SH-SY5Y (cell line): ENCODE measurements around the gene CSNK1G2.

Experiments
- GATA2 ChIP-seq: IDR thresholded peaks from 2 replicates; pipeline ENCODE4 v1.6.1; 2011; ENCODE audit warnings: mild to moderate bottlenecking, low read depth, low read length
- GATA3 ChIP-seq: IDR thresholded peaks from 2 replicates; pipeline ENCODE4 v1.6.1; 2011; ENCODE audit warnings: low read depth, mild to moderate bottlenecking, low read length, moderate library complexity

GRCh38 chr19:1979017-1979416 lies 38.0 kb downstream of the CSNK1G2 start:
- no peak for TF ChIP-seq GATA2
- TF ChIP-seq GATA3: no peak
